ENCODE measurements around the gene ZFYVE9. TPM values are rescaled to one million over a fixed set of nuclear protein-coding genes. Genes with fewer than 3 reads are reported as not detected.

ZFYVE9 gene
- total and polyA plus RNA-seq, 2 of the 4 experiments (the other 2 are of a cell fraction) = 8.3 to 28.7 TPM

GRCh38 chr1:52360595-52360968 lies 218.7 kb downstream of the ZFYVE9 start:
- CTCF ChIA-PET = no interaction called here
- H3K9me3 ChIP-seq (ENCODE audit: control insufficient read depth, insufficient read depth, low read length) = no peaks in the 10 kb centered on the region
- POLR2A ChIA-PET (ENCODE audit: unreplicated experiment) = no interaction called here
- H2BK15ac ChIP-seq (ENCODE audit: low read depth, low read length) = no peak overlapping the region
- H2AK9ac ChIP-seq (replicated peaks; ENCODE audit: low read depth, low read length, poor library complexity) = no peak overlapping the region
- no peak overlapping the region for H3K27ac ChIP-seq (ENCODE audit: insufficient read depth, low read length)
- in situ Hi-C loops (cut with MboI; ENCODE audit: low sequenced_read_pairs) = no loop called here
- H3K14ac ChIP-seq (replicated peaks; ENCODE audit: low read depth, low read length) = no peak overlapping the region
- BruUV-seq (replicated peaks) = no TSS peak
- no peak overlapping the region for H4K5ac ChIP-seq (ENCODE audit: low read depth, low read length)
- no peak overlapping the region for H4K8ac ChIP-seq (ENCODE audit: low read depth in 2 of 2, low read length in 2 of 2)
- no peak overlapping the region for H2BK120ac ChIP-seq (ENCODE audit: low read depth, low read length)
- no peak overlapping the region for H3K56ac ChIP-seq (ENCODE audit: extremely low read depth, insufficient read depth, low read length)
- no peak overlapping the region for H2AK5ac ChIP-seq (ENCODE audit: low read depth, low read length)
- no peak overlapping the region for H3K4me3 ChIP-seq (ENCODE audit: insufficient read depth, low read depth, low read length)
- H2AFZ ChIP-seq (replicated peaks; ENCODE audit: low read length, poor library complexity) = no peak overlapping the region
- H4K91ac ChIP-seq (ENCODE audit: insufficient read depth, low read depth, low read length) = no peak overlapping the region
- H2BK5ac ChIP-seq (ENCODE audit: low read depth, low read length, poor library complexity, severe bottlenecking) = no peak overlapping the region
- no peak overlapping the region for H3K18ac ChIP-seq (ENCODE audit: low read depth, low read length)
- H3K4me1 ChIP-seq (ENCODE audit: control insufficient read depth, insufficient read depth, low read length) = peaks cover 7% of the 10 kb centered on the region
- no peak for ATAC-seq (ENCODE audit: low read depth)
- H4K20me1 ChIP-seq (ENCODE audit: insufficient read depth, low read length) = peaks cover 12% of the 10 kb centered on the region; the same call in 1 of the 2 replicates
- no peak overlapping the region for H3K4me2 ChIP-seq (ENCODE audit: low read depth, low read length)
- no peak overlapping the region for H2BK20ac ChIP-seq (ENCODE audit: low read depth, low read length)
- H3K23ac ChIP-seq (ENCODE audit: low read depth, low read length) = no peak overlapping the region
- DNase-seq = no peak
- no peak overlapping the region for H3K9ac ChIP-seq (ENCODE audit: low read depth, low read length)
- TF ChIP-seq RCOR1 (IDR thresholded peaks at IDR 0.05; ENCODE audit: insufficient replicate concordance, low read length) (no peak), USF2 (IDR thresholded peaks at IDR 0.05; ENCODE audit: low read depth, low read length) (no peak), CHD1 (IDR thresholded peaks at IDR 0.05; ENCODE audit: low read depth, low read length) (no peak), ELK1 (IDR thresholded peaks at IDR 0.05; ENCODE audit: borderline replicate concordance, low read depth, low read length) (no peak), CEBPB (IDR thresholded peaks at IDR 0.05; ENCODE audit: low read depth, low read length) (no peak), MXI1 (IDR thresholded peaks at IDR 0.05; ENCODE audit: borderline replicate concordance, low read depth, low read length) (no peak), MAZ (IDR thresholded peaks at IDR 0.05; ENCODE audit: borderline replicate concordance, low read depth, low read length) (no peak), NFE2L2 (IDR thresholded peaks at IDR 0.05; ENCODE audit: low read depth, low read length) (no peak), RFX5 (IDR thresholded peaks at IDR 0.05; ENCODE audit: low read depth, low read length) (no peak), FOS (IDR thresholded peaks at IDR 0.05; ENCODE audit: low read depth, low read length) (no peak), POLR2A (IDR thresholded peaks at IDR 0.05; ENCODE audit: low read depth, low read length) (no peak), RAD21 (IDR thresholded peaks at IDR 0.05; ENCODE audit: low read length) (no peak), BHLHE40 (IDR thresholded peaks at IDR 0.05; ENCODE audit: low read depth, low read length) (no peak), CTCF (conservative IDR thresholded peaks at IDR 0.05; ENCODE audit: low read depth, low read length) (no peak)
- peaks cover 27 to 42% of the 10 kb centered on the region in 2 experiments for H3K79me1 ChIP-seq (ENCODE audit: low read depth in 1 of 2, low read length in 2 of 2)
- H3K4ac ChIP-seq (ENCODE audit: low read depth, low read length) = no peak overlapping the region
- WGBS, 2 experiments (ENCODE audit: extremely low coverage in 2 of 2, insufficient read length in 1 of 2) = 100% methylated on average over 4 of the region's 7 CpGs; no CpG with 5 or more reads in 1 of the 2 experiments
- intact Hi-C loops (cut with micrococcal nuclease) = no loop called here
- H3K9me1 ChIP-seq (ENCODE audit: insufficient read depth, low read length) = peaks cover 15% of the 10 kb centered on the region
- dilution Hi-C loops (cut with HindIII; ENCODE audit: low sequenced_read_pairs, unreplicated experiment) = no loop called here
- peaks cover 73% of the 10 kb centered on the region for H3K36me3 ChIP-seq (ENCODE audit: control insufficient read depth, insufficient read depth, low read length)
- H3K27me3 ChIP-seq (ENCODE audit: control insufficient read depth, insufficient read depth, low read length) = no peaks in the 10 kb centered on the region

Data from IMR-90 (cell line).